ENCODE data around the gene ACVR1.

- no peak for TF ChIP-seq ZFP30 (CRISPR knock-in tag; IDR thresholded peaks at IDR 0.05)
- no peak for TF ChIP-seq TOX (CRISPR knock-in tag; IDR thresholded peaks at IDR 0.05; ENCODE audit: borderline replicate concordance)
- TF ChIP-seq, protein P1, sequence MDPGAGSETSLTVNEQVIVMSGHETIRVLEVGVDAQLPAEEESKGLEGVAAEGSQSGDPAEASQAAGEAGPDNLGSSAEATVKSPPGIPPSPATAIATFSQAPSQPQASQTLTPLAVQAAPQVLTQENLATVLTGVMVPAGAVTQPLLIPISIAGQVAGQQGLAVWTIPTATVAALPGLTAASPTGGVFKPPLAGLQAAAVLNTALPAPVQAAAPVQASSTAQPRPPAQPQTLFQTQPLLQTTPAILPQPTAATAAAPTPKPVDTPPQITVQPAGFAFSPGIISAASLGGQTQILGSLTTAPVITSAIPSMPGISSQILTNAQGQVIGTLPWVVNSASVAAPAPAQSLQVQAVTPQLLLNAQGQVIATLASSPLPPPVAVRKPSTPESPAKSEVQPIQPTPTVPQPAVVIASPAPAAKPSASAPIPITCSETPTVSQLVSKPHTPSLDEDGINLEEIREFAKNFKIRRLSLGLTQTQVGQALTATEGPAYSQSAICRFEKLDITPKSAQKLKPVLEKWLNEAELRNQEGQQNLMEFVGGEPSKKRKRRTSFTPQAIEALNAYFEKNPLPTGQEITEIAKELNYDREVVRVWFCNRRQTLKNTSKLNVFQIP (CRISPR knock-in tag; IDR thresholded peaks at IDR 0.05; ENCODE audit: borderline replicate concordance, low read depth), result no peak
- TF ChIP-seq SNAI2 (CRISPR knock-in tag; IDR thresholded peaks at IDR 0.05), result no peak
- no peak for TF ChIP-seq CSDC2 (CRISPR knock-in tag; IDR thresholded peaks at IDR 0.05)
- no peak for TF ChIP-seq PPARA (CRISPR knock-in tag; IDR thresholded peaks at IDR 0.05; ENCODE audit: borderline replicate concordance)
- TF ChIP-seq, protein P2, sequence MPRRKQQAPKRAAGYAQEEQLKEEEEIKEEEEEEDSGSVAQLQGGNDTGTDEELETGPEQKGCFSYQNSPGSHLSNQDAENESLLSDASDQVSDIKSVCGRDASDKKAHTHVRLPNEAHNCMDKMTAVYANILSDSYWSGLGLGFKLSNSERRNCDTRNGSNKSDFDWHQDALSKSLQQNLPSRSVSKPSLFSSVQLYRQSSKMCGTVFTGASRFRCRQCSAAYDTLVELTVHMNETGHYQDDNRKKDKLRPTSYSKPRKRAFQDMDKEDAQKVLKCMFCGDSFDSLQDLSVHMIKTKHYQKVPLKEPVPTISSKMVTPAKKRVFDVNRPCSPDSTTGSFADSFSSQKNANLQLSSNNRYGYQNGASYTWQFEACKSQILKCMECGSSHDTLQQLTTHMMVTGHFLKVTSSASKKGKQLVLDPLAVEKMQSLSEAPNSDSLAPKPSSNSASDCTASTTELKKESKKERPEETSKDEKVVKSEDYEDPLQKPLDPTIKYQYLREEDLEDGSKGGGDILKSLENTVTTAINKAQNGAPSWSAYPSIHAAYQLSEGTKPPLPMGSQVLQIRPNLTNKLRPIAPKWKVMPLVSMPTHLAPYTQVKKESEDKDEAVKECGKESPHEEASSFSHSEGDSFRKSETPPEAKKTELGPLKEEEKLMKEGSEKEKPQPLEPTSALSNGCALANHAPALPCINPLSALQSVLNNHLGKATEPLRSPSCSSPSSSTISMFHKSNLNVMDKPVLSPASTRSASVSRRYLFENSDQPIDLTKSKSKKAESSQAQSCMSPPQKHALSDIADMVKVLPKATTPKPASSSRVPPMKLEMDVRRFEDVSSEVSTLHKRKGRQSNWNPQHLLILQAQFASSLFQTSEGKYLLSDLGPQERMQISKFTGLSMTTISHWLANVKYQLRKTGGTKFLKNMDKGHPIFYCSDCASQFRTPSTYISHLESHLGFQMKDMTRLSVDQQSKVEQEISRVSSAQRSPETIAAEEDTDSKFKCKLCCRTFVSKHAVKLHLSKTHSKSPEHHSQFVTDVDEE (CRISPR knock-in tag; IDR thresholded peaks at IDR 0.05), result no peak
- no peak for TF ChIP-seq ARNTL (CRISPR knock-in tag; IDR thresholded peaks at IDR 0.05; ENCODE audit: borderline replicate concordance, low read depth)
Observed at GRCh38 chr2:157890969-157891642, 15.0 kb upstream of the ACVR1 start.

Measured in SK-N-SH treated with all-trans-retinoic acid at 6 μM for 48 hours (cell line).